ENCODE results near the gene PTPN22.

PTPN22 gene

DNA sequence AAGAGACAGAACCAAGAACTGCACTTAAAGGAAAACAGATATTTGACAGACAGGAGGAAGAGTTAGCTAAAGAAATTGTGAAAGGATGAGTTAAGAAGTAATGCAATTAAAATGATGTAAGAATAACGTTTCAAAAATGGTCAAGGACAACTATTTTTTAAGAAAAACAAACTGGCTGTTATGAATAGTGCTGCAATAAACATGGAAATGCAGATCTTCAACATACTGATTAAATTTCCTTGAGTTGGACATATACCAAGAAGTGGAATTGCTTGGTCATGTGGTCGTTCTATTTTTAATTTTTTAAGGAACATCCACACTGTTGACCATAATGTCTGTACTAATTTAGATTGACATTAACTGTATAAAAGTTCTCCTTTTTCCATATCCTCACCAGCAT lies 89.1 kb downstream of the PTPN22 start:
- DNase-seq (ENCODE audit: extremely low read depth, insufficient read length) = no peak

GRCh38 chr1:113780374-113781146 lies 91.0 kb downstream of the PTPN22 start:
- no peaks in the 10 kb centered on the region for H3K27me3 ChIP-seq (replicated peaks; ENCODE audit: control insufficient read depth, insufficient read depth, low read length)
- DNase-seq (ENCODE audit: extremely low read depth, insufficient read length) = no peak
- no peak overlapping the region for H3K4me3 ChIP-seq (replicated peaks; ENCODE audit: low read depth, low read length)
- H3K36me3 ChIP-seq (ENCODE audit: control insufficient read depth, insufficient read depth, low read length) = no peaks in the 10 kb centered on the region; the same call in 1 of the 2 replicates
- TF ChIP-seq, protein P1, sequence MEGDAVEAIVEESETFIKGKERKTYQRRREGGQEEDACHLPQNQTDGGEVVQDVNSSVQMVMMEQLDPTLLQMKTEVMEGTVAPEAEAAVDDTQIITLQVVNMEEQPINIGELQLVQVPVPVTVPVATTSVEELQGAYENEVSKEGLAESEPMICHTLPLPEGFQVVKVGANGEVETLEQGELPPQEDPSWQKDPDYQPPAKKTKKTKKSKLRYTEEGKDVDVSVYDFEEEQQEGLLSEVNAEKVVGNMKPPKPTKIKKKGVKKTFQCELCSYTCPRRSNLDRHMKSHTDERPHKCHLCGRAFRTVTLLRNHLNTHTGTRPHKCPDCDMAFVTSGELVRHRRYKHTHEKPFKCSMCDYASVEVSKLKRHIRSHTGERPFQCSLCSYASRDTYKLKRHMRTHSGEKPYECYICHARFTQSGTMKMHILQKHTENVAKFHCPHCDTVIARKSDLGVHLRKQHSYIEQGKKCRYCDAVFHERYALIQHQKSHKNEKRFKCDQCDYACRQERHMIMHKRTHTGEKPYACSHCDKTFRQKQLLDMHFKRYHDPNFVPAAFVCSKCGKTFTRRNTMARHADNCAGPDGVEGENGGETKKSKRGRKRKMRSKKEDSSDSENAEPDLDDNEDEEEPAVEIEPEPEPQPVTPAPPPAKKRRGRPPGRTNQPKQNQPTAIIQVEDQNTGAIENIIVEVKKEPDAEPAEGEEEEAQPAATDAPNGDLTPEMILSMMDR (IDR thresholded peaks at IDR 0.05; ENCODE audit: insufficient read depth, low read length, poor library complexity, severe bottlenecking) = no peak

More for the DNA sequence above, 89.1 kb downstream of the PTPN22 start:
- Histone ChIP-seq H3K36me3 (ENCODE audit: control insufficient read depth, insufficient read depth, low read length) (no peaks in the 10 kb centered on the region; the same call in 1 of the 2 replicates), H3K4me3 (replicated peaks; ENCODE audit: low read depth, low read length) (no peak overlapping the region), H3K27me3 (replicated peaks; ENCODE audit: control insufficient read depth, insufficient read depth, low read length) (no peaks in the 10 kb centered on the region)
- TF ChIP-seq, protein P1 (IDR thresholded peaks at IDR 0.05; ENCODE audit: insufficient read depth, low read length, poor library complexity, severe bottlenecking) = no peak

DNA sequence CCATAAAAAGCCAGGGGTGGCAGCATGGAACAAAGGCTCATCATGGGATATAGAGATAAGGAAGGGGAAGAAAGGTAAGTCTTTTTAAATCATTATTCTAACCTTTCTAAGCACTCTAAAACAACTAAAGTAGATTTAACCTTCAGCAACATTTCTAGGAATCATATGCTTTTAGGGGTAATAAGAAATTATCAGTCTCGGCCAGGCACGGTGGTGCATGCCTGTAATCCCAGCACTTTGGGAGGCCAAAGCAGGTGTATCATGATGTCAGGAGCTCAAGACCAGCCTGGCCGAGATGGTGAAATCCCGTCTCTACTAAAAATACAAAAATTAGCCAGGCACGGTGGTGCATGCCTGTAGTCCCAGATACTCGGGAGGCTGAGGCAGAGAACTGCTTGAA lies 92.0 kb downstream of the PTPN22 start:
- TF ChIP-seq, protein P1 (IDR thresholded peaks at IDR 0.05; ENCODE audit: insufficient read depth, low read length, poor library complexity, severe bottlenecking) = no peak
- no peaks in the 10 kb centered on the region; the same call in 1 of the 2 replicates for H3K36me3 ChIP-seq (ENCODE audit: control insufficient read depth, insufficient read depth, low read length)
- DNase-seq (ENCODE audit: extremely low read depth, insufficient read length) = no peak
- H3K27me3 ChIP-seq (replicated peaks; ENCODE audit: control insufficient read depth, insufficient read depth, low read length) = no peaks in the 10 kb centered on the region
- H3K4me3 ChIP-seq (replicated peaks; ENCODE audit: low read depth, low read length) = no peak overlapping the region

DNA sequence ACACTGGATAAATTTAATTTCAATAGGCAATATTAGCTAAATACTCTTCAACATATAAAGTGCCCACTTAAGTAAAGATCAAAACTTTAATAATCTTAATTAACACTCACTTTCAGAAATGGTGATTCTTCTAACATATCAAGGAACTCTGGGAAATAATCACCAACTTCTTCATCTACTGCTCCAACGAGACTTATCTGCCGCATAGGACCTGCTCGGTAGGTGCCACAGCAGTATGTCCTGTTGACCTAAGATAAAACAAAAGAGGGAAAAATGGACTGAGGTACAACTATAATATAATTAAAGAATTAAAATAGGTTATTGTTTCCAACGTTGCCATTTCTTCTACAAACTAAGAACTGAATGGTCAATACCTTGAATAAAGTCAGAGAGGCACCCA lies 94.0 kb downstream of the PTPN22 start:
- Histone ChIP-seq H3K4me3 (replicated peaks; ENCODE audit: low read depth, low read length) (no peak overlapping the region), H3K36me3 (ENCODE audit: control insufficient read depth, insufficient read depth, low read length) (no peaks in the 10 kb centered on the region; the same call in 1 of the 2 replicates), H3K27me3 (replicated peaks; ENCODE audit: control insufficient read depth, insufficient read depth, low read length) (no peaks in the 10 kb centered on the region)
- DNase-seq (ENCODE audit: extremely low read depth, insufficient read length) = no peak
- TF ChIP-seq, protein P1 (IDR thresholded peaks at IDR 0.05; ENCODE audit: insufficient read depth, low read length, poor library complexity, severe bottlenecking) = no peak

GRCh38 chr1:113770031-113770430 lies 101.5 kb downstream of the PTPN22 start:
- TF ChIP-seq, protein P1 (IDR thresholded peaks at IDR 0.05; ENCODE audit: insufficient read depth, low read length, poor library complexity, severe bottlenecking) = no peak
- Histone ChIP-seq H3K4me3 (replicated peaks; ENCODE audit: low read depth, low read length) (no peak overlapping the region), H3K27me3 (replicated peaks; ENCODE audit: control insufficient read depth, insufficient read depth, low read length) (no peaks in the 10 kb centered on the region), H3K36me3 (ENCODE audit: control insufficient read depth, insufficient read depth, low read length) (peaks cover 4% of the 10 kb centered on the region)
- no peak for DNase-seq (ENCODE audit: extremely low read depth, insufficient read length)
